D721Med (cell line): ENCODE data around the gene ADGRD2.
"Not testable (repeated sequence)": the region's sequence is repeated elsewhere in the genome, so short reads cannot be mapped to it uniquely, and the experiment has no call there.

Experiments used
- DNase-seq: peaks from one replicate; pipeline ENCODE4 v3.0.0; 2011; ENCODE audit warnings: low spot score; ENCODE audit not compliant: insufficient read length
- FAIRE-seq: peaks from 2 replicates; lab custom pipeline; 2011; peaks lifted over from hg19 to GRCh38; lab: Jason Lieb, UNC
- CTCF ChIP-seq: IDR thresholded peaks from 2 replicates; pipeline ENCODE4 v1.5.1; 2012; ENCODE audit warnings: mild to moderate bottlenecking, control low read depth; ENCODE audit not compliant: insufficient read depth; ENCODE audit errors: missing control alignments

ADGRD2 gene

GRCh38 chr9:124415102-124415851, 35.0 kb upstream of the ADGRD2 start, which contains the start of gene PSMB7:
PSMB7 (minus strand) TSS chr9:124415442; CDS start chr9:124415425, 17 bp downstream.
- FAIRE-seq (no peak), DNase-seq (peak; percentile 76)
- TF ChIP-seq CTCF, result peak; percentile 74

GRCh38 chr9:124415852-124416484, 34.3 kb upstream of the ADGRD2 start:
- TF ChIP-seq CTCF, result no peak
- no peak for DNase-seq
- no peak for FAIRE-seq

- no peak for TF ChIP-seq CTCF
- FAIRE-seq, result no peak
- DNase-seq, result no peak
Observed at GRCh38 chr9:124419832-124420489, 30.3 kb upstream of the ADGRD2 start.

- FAIRE-seq, result no peak
- no peak for TF ChIP-seq CTCF
- no peak for DNase-seq
Observed at GRCh38 chr9:124420991-124421543, 29.2 kb upstream of the ADGRD2 start.

- no peak for TF ChIP-seq CTCF
- DNase-seq, result no peak
- FAIRE-seq, result no peak
Observed at GRCh38 chr9:124423155-124423554, 27.1 kb upstream of the ADGRD2 start.

GRCh38 chr9:124423591-124423990, 26.7 kb upstream of the ADGRD2 start:
- FAIRE-seq (no peak), DNase-seq (no peak)
- TF ChIP-seq CTCF, result no peak

- not testable (repeated sequence) for DNase-seq, FAIRE-seq
Observed at GRCh38 chr9:124425733-124426132, 24.5 kb upstream of the ADGRD2 start.
